GM12878 (cell line): Measurements from ENCODE around the gene RMDN3. TPM values are rescaled to one million over a fixed set of nuclear protein-coding genes. Genes with fewer than 3 reads are reported as not detected.
A peak's percentile ranks its signal among the peaks of the same experiment; 100 is the strongest.

ENCODE experiments used
- ATAC-seq: fragments of 200-7000 bp; cut with Tn5 transposase; 3 replicates; pipeline ENCODE4 v1.9.1; 2020; ENCODE audit warnings: mild to moderate bottlenecking, moderate library complexity
- BruUV-seq: library from RNA; stranded (reverse); fragments of 400-500 nt; replicated peaks from 2 replicates; lab custom pipeline; 2021; lab: Mats Ljungman, UMichigan
- CTCF ChIA-PET: fragments of 300-600 bp; sonication (Branson Sonifier 250); formaldehyde crosslinking; extraction: SDS; loops from one replicate; lab custom pipeline; 2021; ENCODE audit warnings: inconsistent platforms; lab: Yijun Ruan, JAX
- POLR2A ChIA-PET: fragments of 350-600 bp; formaldehyde crosslinking; extraction: SDS; loops from one replicate; lab custom pipeline; 2021; ENCODE audit warnings: inconsistent platforms; lab: Charles Lee
- RAD21 ChIA-PET: fragments of 300-600 bp; sonication (Branson Sonifier 250); formaldehyde crosslinking; loops from one replicate; lab custom pipeline; 2023; ENCODE audit warnings: antibody characterized with exemption; ENCODE audit not compliant: unreplicated experiment; lab: Charles Lee
- SMC1A ChIA-PET: fragments of 300-600 bp; sonication (Branson Sonifier 250); formaldehyde crosslinking; loops from one replicate; lab custom pipeline; 2023; ENCODE audit not compliant: unreplicated experiment, uncharacterized antibody; lab: Charles Lee
- DNase-seq: peaks from one replicate; pipeline ENCODE4 v3.0.0-alpha.2; 2011; ENCODE audit warnings: low read depth, low spot score
- FAIRE-seq: peaks from 3 replicates; lab custom pipeline; 2011; peaks lifted over from hg19 to GRCh38; lab: Jason Lieb, UNC
- H2AFZ ChIP-seq: 2 replicates; pipeline ENCODE4 v1.6.0; 2011; ENCODE audit warnings: low read depth, low read length, control low read depth; ENCODE audit not compliant: control insufficient read depth
- H3K27ac ChIP-seq: 2 replicates; pipeline ENCODE4 v1.5.1; 2011; ENCODE audit warnings: control low read depth; ENCODE audit not compliant: control insufficient read depth, insufficient read depth
- H3K27me3 ChIP-seq, 2 experiments: replicated peaks in 1 of 2; 2 replicates each; pipeline versions ENCODE4 v1.6.0 to v1.6.1; 2011; ENCODE audit warnings: low read length in 1 of 2; ENCODE audit not compliant: control insufficient read depth in 2 of 2, insufficient read depth in 2 of 2
- H3K36me3 ChIP-seq, 2 experiments: 2 replicates each; pipeline ENCODE4 v1.5.1; 2011; ENCODE audit warnings: low read length in 1 of 2; ENCODE audit not compliant: control insufficient read depth in 2 of 2, insufficient read depth in 2 of 2
- H3K4me1 ChIP-seq: 2 replicates; pipeline ENCODE4 v1.6.1; 2011; ENCODE audit warnings: mild to moderate bottlenecking, low read length, moderate library complexity, mixed read lengths; ENCODE audit not compliant: control insufficient read depth, insufficient read depth
- H3K4me2 ChIP-seq: 2 replicates; pipeline ENCODE4 v1.6.0; 2011; ENCODE audit warnings: control low read depth; ENCODE audit not compliant: control insufficient read depth, insufficient read depth
- H3K4me3 ChIP-seq: fragments of 200-600 bp; sonication (generic); 2 replicates; pipeline ENCODE4 v1.5.1; 2016
- H3K79me2 ChIP-seq: 2 replicates; pipeline ENCODE4 v1.6.0; 2011; ENCODE audit warnings: low read length; ENCODE audit not compliant: control insufficient read depth, insufficient read depth
- H3K9ac ChIP-seq: 2 replicates; pipeline ENCODE4 v1.8.0; 2011; ENCODE audit warnings: low read length, control low read depth, mixed read lengths; ENCODE audit not compliant: control insufficient read depth, insufficient read depth
- H3K9me3 ChIP-seq: replicated peaks from 3 replicates; pipeline ENCODE4 v1.5.1; 2011; ENCODE audit warnings: mild to moderate bottlenecking, low read length; ENCODE audit not compliant: control insufficient read depth, insufficient read depth
- H4K20me1 ChIP-seq: 2 replicates; pipeline ENCODE4 v1.6.0; 2011; ENCODE audit not compliant: control insufficient read depth, insufficient read depth
- MYC ChIP-seq: IDR thresholded peaks from 2 replicates; pipeline ENCODE4 v1.6.1; 2011; ENCODE audit warnings: mild to moderate bottlenecking, low read length, moderate library complexity, inconsistent platforms; ENCODE audit not compliant: insufficient read depth, insufficient replicate concordance, insufficient read length, severe bottlenecking
- PML ChIP-seq: IDR thresholded peaks from 2 replicates; pipeline ENCODE4 v1.6.1; 2012; ENCODE audit warnings: low read length, inconsistent platforms
- YY1 ChIP-seq: IDR thresholded peaks from 2 replicates; pipeline ENCODE4 v1.6.1; 2011; ENCODE audit warnings: low read depth, mild to moderate bottlenecking, low read length
- ZBTB40 ChIP-seq: fragments of 450-650 bp; IDR thresholded peaks from 2 replicates; pipeline ENCODE4 v1.6.1; 2016; ENCODE audit warnings: mild to moderate bottlenecking, moderate library complexity, borderline replicate concordance
- WGBS: methylation state at CpG from one replicate; pipeline ENCODE4 v1.1.6; 2016; ENCODE audit warnings: low lambda C conversion rate; ENCODE audit not compliant: insufficient replicate concordance, insufficient coverage; ENCODE audit errors: missing lambda C conversion rate; 5-methylcytosine and 5-hydroxymethylcytosine counted together
- in situ Hi-C: fragments of 300-500 bp; cut with MboI; formaldehyde crosslinking; loops from 9 replicates; pipeline ENCODE4 v1.14.3; 2018; ENCODE audit warnings: mixed read lengths
- intact Hi-C: fragments of 100-400 bp; cut with micrococcal nuclease; formaldehyde crosslinking; loops from one replicate; pipeline ENCODE4 v1.14.2; 2022; ENCODE audit not compliant: unreplicated experiment
- polyA plus RNA-seq, 11 experiments: library from polyadenylated mRNA; depleted of rRNA in 4 of 11; unstranded in 6 of 11; stranded (reverse) in 5 of 11; fragments of >200 nt; fragmentation: Nextera tagmentation in 4 of 11; fragmentation: Illumina TruSeq in 1 of 11; extraction: Ambion mirVana in 4 of 11; extraction: Trizol in 1 of 11; gene quantifications; 1 replicate in 1 of 11; 2 replicates in 10 of 11; pipeline versions ENCODE4 v1.2.1 to v1.2.3, GENCODE V29; 2011 to 2016; ENCODE audit warnings: inconsistent platforms in 2 of 11, missing spikeins in 2 of 11, low read depth in 1 of 11
- total RNA-seq, 4 experiments: library from RNA; depleted of rRNA in 3 of 4; stranded (reverse); fragments of >200 nt in 3 of 4; fragmentation: Illumina TruSeq in 1 of 4; extraction: Trizol in 1 of 4; gene quantifications; 2 replicates each; pipeline versions ENCODE4 v1.2.1 to v1.2.3, GENCODE V29; 2013 to 2021
- TF ChIP-seq, protein P1 (sequence below): fragments of 150-350 bp; IDR thresholded peaks from 2 replicates; pipeline ENCODE4 v1.6.1; 2016; ENCODE audit warnings: low read depth, low read length

RMDN3 gene
- total and polyA plus RNA-seq, 10 of the 15 experiments (the other 5 are each of a cell fraction or from before 2014, with no cell fraction given), result 5.7 to 44.4 (median 20.3) TPM

- H3K4me1 ChIP-seq, result peaks cover 2% of the 10 kb centered on the region
- ChIA-PET POLR2A (interaction anchor here (1.0 kb wide), 1 partner anchor 13 kb away, joined by 3 read pairs; no protein-coding TSS in a partner anchor), RAD21 (no interaction called here), SMC1A (interaction anchor here (1.5 to 2.4 kb wide), 3 partner anchors 16 to 61 kb away, joined by 4 to 8 read pairs (median 6); no protein-coding TSS in a partner anchor), CTCF (interaction anchor here (0.7 to 1.1 kb wide), 3 partner anchors 16 to 86 kb away, joined by 3 to 4 read pairs (median 3); no protein-coding TSS in a partner anchor)
- in situ Hi-C loops, result loop anchor here (5.0 kb wide), 1 partner anchor 56 kb away; no protein-coding TSS in a partner anchor
- H2AFZ ChIP-seq, result no peak overlapping the region
- no peaks in the 10 kb centered on the region for H3K27me3 ChIP-seq
- intact Hi-C loops, result loop anchor here (5.0 kb wide), 1 partner anchor 196 kb away; the partner anchor contains the start of gene VPS18
- peaks cover 26% of the 10 kb centered on the region for H3K79me2 ChIP-seq
- peak overlapping the region; percentile 86 for H3K27ac ChIP-seq
- DNase-seq (no peak), ATAC-seq (no peak), FAIRE-seq (no peak)
- TF ChIP-seq YY1 (no peak), PML (no peak), MYC (no peak), ZBTB40 (no peak)
- TF ChIP-seq, protein P1, sequence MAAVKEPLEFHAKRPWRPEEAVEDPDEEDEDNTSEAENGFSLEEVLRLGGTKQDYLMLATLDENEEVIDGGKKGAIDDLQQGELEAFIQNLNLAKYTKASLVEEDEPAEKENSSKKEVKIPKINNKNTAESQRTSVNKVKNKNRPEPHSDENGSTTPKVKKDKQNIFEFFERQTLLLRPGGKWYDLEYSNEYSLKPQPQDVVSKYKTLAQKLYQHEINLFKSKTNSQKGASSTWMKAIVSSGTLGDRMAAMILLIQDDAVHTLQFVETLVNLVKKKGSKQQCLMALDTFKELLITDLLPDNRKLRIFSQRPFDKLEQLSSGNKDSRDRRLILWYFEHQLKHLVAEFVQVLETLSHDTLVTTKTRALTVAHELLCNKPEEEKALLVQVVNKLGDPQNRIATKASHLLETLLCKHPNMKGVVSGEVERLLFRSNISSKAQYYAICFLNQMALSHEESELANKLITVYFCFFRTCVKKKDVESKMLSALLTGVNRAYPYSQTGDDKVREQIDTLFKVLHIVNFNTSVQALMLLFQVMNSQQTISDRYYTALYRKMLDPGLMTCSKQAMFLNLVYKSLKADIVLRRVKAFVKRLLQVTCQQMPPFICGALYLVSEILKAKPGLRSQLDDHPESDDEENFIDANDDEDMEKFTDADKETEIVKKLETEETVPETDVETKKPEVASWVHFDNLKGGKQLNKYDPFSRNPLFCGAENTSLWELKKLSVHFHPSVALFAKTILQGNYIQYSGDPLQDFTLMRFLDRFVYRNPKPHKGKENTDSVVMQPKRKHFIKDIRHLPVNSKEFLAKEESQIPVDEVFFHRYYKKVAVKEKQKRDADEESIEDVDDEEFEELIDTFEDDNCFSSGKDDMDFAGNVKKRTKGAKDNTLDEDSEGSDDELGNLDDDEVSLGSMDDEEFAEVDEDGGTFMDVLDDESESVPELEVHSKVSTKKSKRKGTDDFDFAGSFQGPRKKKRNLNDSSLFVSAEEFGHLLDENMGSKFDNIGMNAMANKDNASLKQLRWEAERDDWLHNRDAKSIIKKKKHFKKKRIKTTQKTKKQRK, result no peak
- 65% methylated on average over 11 of the region's 11 CpGs for WGBS
- no TSS peak for BruUV-seq
- H4K20me1 ChIP-seq, result no peaks in the 10 kb centered on the region
- peak overlapping the region; percentile 85 for H3K9ac ChIP-seq
- H3K36me3 ChIP-seq, result peaks cover 0 to 11% of the 10 kb centered on the region in 2 experiments; a peak in 3 of 4 replicates
- peak overlapping the region; percentile 64 for H3K4me2 ChIP-seq
- no peaks in the 10 kb centered on the region for H3K9me3 ChIP-seq
- H3K4me3 ChIP-seq, result peak overlapping the region; percentile 96
Measured at GRCh38 chr15:40696228-40696627, 58.8 kb downstream of the RMDN3 start.
